PC-9 (cell line): ENCODE results near the gene IL4I1. TPM values are rescaled to one million over a fixed set of nuclear protein-coding genes. Genes with fewer than 3 reads are reported as not detected.

Experiments
- BruUV-seq: library from RNA; stranded (reverse); fragments of 400-500 nt; replicated peaks from 2 replicates; lab custom pipeline; 2021; lab: Mats Ljungman, UMichigan
- CTCF ChIA-PET: fragments of 300-600 bp; sonication (Branson Sonifier 250); formaldehyde crosslinking; loops from one replicate; lab custom pipeline; 2022; ENCODE audit warnings: antibody characterized with exemption; lab: Charles Lee
- POLR2A ChIA-PET: fragments of 300-600 bp; sonication (Branson Sonifier 250); formaldehyde crosslinking; loops from one replicate; lab custom pipeline; 2022; ENCODE audit warnings: antibody characterized with exemption; ENCODE audit not compliant: unreplicated experiment; lab: Charles Lee
- DNase-seq, 2 experiments: peaks; one replicate each; pipeline versions ENCODE4 v3.0.0 to v3.0.0-alpha.2; 2015 to 2022; ENCODE audit warnings: mixed read lengths in 1 of 2
- H2AFZ ChIP-seq: fragments of 200-600 bp; sonication (generic); 2 replicates; pipeline ENCODE4 v1.8.1; 2017; ENCODE audit warnings: antibody characterized with exemption
- H3F3A ChIP-seq: fragments of 200-600 bp; sonication (generic); 2 replicates; pipeline ENCODE4 v1.8.1; 2017; ENCODE audit warnings: antibody characterized with exemption, mild to moderate bottlenecking, low read depth; ENCODE audit not compliant: insufficient read depth
- H3K27ac ChIP-seq: fragments of 200-600 bp; sonication (generic); 2 replicates; pipeline ENCODE4 v1.6.1; 2016; ENCODE audit warnings: mixed run types
- H3K27me3 ChIP-seq: fragments of 200-600 bp; sonication (generic); 2 replicates; pipeline ENCODE4 v1.6.1; 2016; ENCODE audit warnings: low read depth, mixed run types; ENCODE audit not compliant: insufficient read depth
- H3K36me3 ChIP-seq: fragments of 200-600 bp; sonication (generic); 2 replicates; pipeline ENCODE4 v1.6.1; 2016; ENCODE audit warnings: low read depth, mixed run types
- H3K4me1 ChIP-seq: fragments of 200-600 bp; sonication (generic); replicated peaks from 2 replicates; pipeline ENCODE4 v1.6.1; 2016; ENCODE audit warnings: mixed run types; ENCODE audit not compliant: insufficient read depth
- H3K4me2 ChIP-seq: fragments of 200-600 bp; sonication (generic); 2 replicates; pipeline ENCODE4 v1.6.1; 2017; ENCODE audit warnings: mixed run types
- H3K4me3 ChIP-seq: fragments of 200-600 bp; sonication (generic); 2 replicates; pipeline ENCODE4 v1.6.1; 2016; ENCODE audit warnings: mixed run types
- H3K79me2 ChIP-seq: fragments of 200-600 bp; sonication (generic); 2 replicates; pipeline ENCODE4 v1.6.1; 2017; ENCODE audit warnings: low read depth, mixed run types
- H3K9me2 ChIP-seq: fragments of 200-600 bp; sonication (generic); 2 replicates; pipeline ENCODE4 v1.8.1; 2017; ENCODE audit warnings: mild to moderate bottlenecking; ENCODE audit not compliant: insufficient read depth
- H3K9me3 ChIP-seq: fragments of 200-600 bp; sonication (generic); 2 replicates; pipeline ENCODE4 v1.8.1; 2016; ENCODE audit warnings: low read depth; ENCODE audit not compliant: insufficient read depth
- H4K20me1 ChIP-seq: fragments of 200-600 bp; sonication (generic); 2 replicates; pipeline ENCODE4 v1.8.1; 2017; ENCODE audit not compliant: insufficient read depth
- CTCF ChIP-seq: fragments of 200-600 bp; sonication (generic); conservative IDR thresholded peaks from 2 replicates; pipeline ENCODE4 v1.6.1; 2017; ENCODE audit warnings: mixed run types, antibody characterized with exemption, mild to moderate bottlenecking, moderate library complexity
- EZH2 ChIP-seq: fragments of 200-600 bp; sonication (generic); IDR thresholded peaks from 2 replicates; pipeline ENCODE4 v1.8.0; 2017; ENCODE audit warnings: antibody characterized with exemption, low read depth
- intact Hi-C: fragments of 100-400 bp; cut with micrococcal nuclease; formaldehyde crosslinking; loops from one replicate; pipeline ENCODE4 v1.10.0; 2022; ENCODE audit not compliant: unreplicated experiment
- total RNA-seq: library from RNA; stranded (reverse); gene quantifications from 2 replicates; pipeline ENCODE4 v1.2.3, GENCODE V29; 2021

The IL4I1 gene
- total RNA-seq, 1 experiment from 2014 or later = not detected

- no peaks in the 10 kb centered on the region for H3K9me2 ChIP-seq
- H3K9me3 ChIP-seq = no peaks in the 10 kb centered on the region
- no TSS peak for BruUV-seq
- H3K79me2 ChIP-seq = no peaks in the 10 kb centered on the region
- 0 out of 2 replicates have a peak, but pooled peaks cover 7% of the 10 kb centered on the region for H3K36me3 ChIP-seq
- no peaks in the 10 kb centered on the region for H3K27me3 ChIP-seq
- TF ChIP-seq EZH2 (no peak), CTCF (no peak)
- POLR2A ChIA-PET = no interaction called here
- no peak for DNase-seq
- H3K27ac ChIP-seq = no peak overlapping the region
- CTCF ChIA-PET = interaction anchor here (0.7 kb wide), 1 partner anchor 25 kb away, joined by 4 read pairs; the partner anchor contains the start of gene NUP62
- H2AFZ ChIP-seq = no peak overlapping the region
- no peak overlapping the region for H3K4me3 ChIP-seq
- no peak overlapping the region for H3K4me2 ChIP-seq
- peaks cover 13% of the 10 kb centered on the region; the same call in 1 of the 2 replicates for H3F3A ChIP-seq
- intact Hi-C loops = no loop called here
- H4K20me1 ChIP-seq = peaks cover 9% of the 10 kb centered on the region
- H3K4me1 ChIP-seq = no peaks in the 10 kb centered on the region
Measured at GRCh38 chr19:49904136-49904535, 7.4 kb upstream of the IL4I1 start.

GRCh38 chr19:49895566-49896297 is 955 bp downstream of the IL4I1 start:
- no peak overlapping the region for H3K4me2 ChIP-seq
- no peak for DNase-seq
- no peaks in the 10 kb centered on the region for H3F3A ChIP-seq
- ChIA-PET CTCF (no interaction called here), POLR2A (no interaction called here)
- no TSS peak for BruUV-seq
- no peak for TF ChIP-seq CTCF
- no peak for TF ChIP-seq EZH2
- no peaks in the 10 kb centered on the region for H3K9me3 ChIP-seq
- H3K9me2 ChIP-seq = no peaks in the 10 kb centered on the region
- no peaks in the 10 kb centered on the region for H3K36me3 ChIP-seq
- no peak overlapping the region for H3K4me3 ChIP-seq
- no peaks in the 10 kb centered on the region for H4K20me1 ChIP-seq
- peaks cover 14% of the 10 kb centered on the region for H3K4me1 ChIP-seq
- no peak overlapping the region for H3K27ac ChIP-seq
- intact Hi-C loops = no loop called here
- H3K27me3 ChIP-seq = no peaks in the 10 kb centered on the region
- no peak overlapping the region for H2AFZ ChIP-seq
- H3K79me2 ChIP-seq = no peaks in the 10 kb centered on the region

GRCh38 chr19:49894879-49895565 is 1.7 kb downstream of the IL4I1 start:
- POLR2A ChIA-PET = no interaction called here

More at GRCh38 chr19:49894879-49895565, 1.7 kb downstream of the IL4I1 start:
- Histone ChIP-seq H4K20me1 (no peaks in the 10 kb centered on the region), H3K4me1 (peaks cover 14% of the 10 kb centered on the region), H3K27ac (no peak overlapping the region), H3K79me2 (no peaks in the 10 kb centered on the region), H3K9me2 (no peaks in the 10 kb centered on the region), H3K27me3 (no peaks in the 10 kb centered on the region), H2AFZ (no peak overlapping the region), H3K36me3 (no peaks in the 10 kb centered on the region), H3K4me2 (no peak overlapping the region), H3K9me3 (no peaks in the 10 kb centered on the region), H3F3A (no peaks in the 10 kb centered on the region), H3K4me3 (no peak overlapping the region)
- no peak for DNase-seq
- no TSS peak for BruUV-seq
- no peak for TF ChIP-seq EZH2
- no peak for TF ChIP-seq CTCF
- CTCF ChIA-PET = interaction anchor here (0.6 kb wide), 1 partner anchor 229 kb away, joined by 4 read pairs; no protein-coding TSS in a partner anchor
- intact Hi-C loops = no loop called here
